HCT116 (cell line): ENCODE results near the gene RNF150. TPM values are rescaled to one million over a fixed set of nuclear protein-coding genes. Genes with fewer than 3 reads are reported as not detected.

Experiments
- ATAC-seq: fragments of 200-7000 bp; cut with Tn5 transposase; 2 replicates; pipeline ENCODE4 v1.9.1; 2020; ENCODE audit warnings: mild to moderate bottlenecking, moderate library complexity
- BruUV-seq: library from RNA; stranded (reverse); fragments of 400-500 nt; replicated peaks from 2 replicates; lab custom pipeline; 2021; lab: Mats Ljungman, UMichigan
- CTCF ChIA-PET: fragments of 300-600 bp; sonication (Branson Sonifier 250); formaldehyde crosslinking; loops from one replicate; lab custom pipeline; 2021; ENCODE audit warnings: antibody characterized with exemption; lab: Charles Lee
- POLR2A ChIA-PET: fragments of 300-600, 350-600 bp; sonication (Branson Sonifier 250); formaldehyde crosslinking; loops from one replicate; lab custom pipeline; 2021; ENCODE audit warnings: antibody characterized with exemption; lab: Charles Lee
- RAD21 ChIA-PET, 2 experiments: fragments of 300-600 bp; sonication (Branson Sonifier 250); formaldehyde crosslinking; loops; one replicate each; lab custom pipeline; 2023; ENCODE audit warnings: low total read pairs in 2 of 2; ENCODE audit not compliant: uncharacterized antibody in 2 of 2, unreplicated experiment in 2 of 2, low non-redundant PET in 1 of 2; lab: Charles Lee
- DNase-seq: peaks from one replicate; pipeline ENCODE4 v3.0.0-alpha.2; 2010; ENCODE audit warnings: low read depth, low spot score
- H2AFZ ChIP-seq: fragments of 200-600 bp; shearing (Covaris generic), sonication (generic); 2 replicates; pipeline ENCODE4 v1.6.1; 2017; ENCODE audit warnings: low read depth, mixed run types, mixed read lengths, antibody characterized with exemption, low read length; ENCODE audit not compliant: poor library complexity, severe bottlenecking
- H3K27ac ChIP-seq: 2 replicates; pipeline ENCODE4 v1.5.1; 2012; ENCODE audit warnings: low read depth, low read length
- H3K27me3 ChIP-seq: fragments of 200-600 bp; sonication (generic); 2 replicates; pipeline ENCODE4 v1.6.1; 2016; ENCODE audit warnings: mixed run types, low read length, mixed read lengths; ENCODE audit not compliant: insufficient read depth
- H3K36me3 ChIP-seq, 2 experiments: fragments of 200-500 bp in 1 of 2; fragments of 200-600 bp in 1 of 2; sonication (Bioruptor generic) in 1 of 2; sonication (generic) in 1 of 2; 2 replicates each; pipeline versions ENCODE4 v1.5.1 to v1.6.1; 2014 to 2016; ENCODE audit warnings: low read length in 2 of 2, inconsistent platforms in 1 of 2, mixed read lengths in 1 of 2, mixed run types in 1 of 2; ENCODE audit not compliant: insufficient read depth in 2 of 2, control insufficient read depth in 1 of 2
- H3K4me1 ChIP-seq, 2 experiments: fragments of 200-600 bp in 1 of 2; sonication (generic) in 1 of 2; 2 replicates each; pipeline versions ENCODE4 v1.5.1 to v1.6.1; 2012 to 2017; ENCODE audit warnings: low read length in 2 of 2, inconsistent platforms in 1 of 2, mild to moderate bottlenecking in 1 of 2, mixed read lengths in 1 of 2, mixed run types in 1 of 2, moderate library complexity in 1 of 2; ENCODE audit not compliant: insufficient read depth in 2 of 2, control insufficient read depth in 1 of 2
- H3K4me2 ChIP-seq: fragments of 200-600 bp; sonication (generic); 2 replicates; pipeline ENCODE4 v1.6.1; 2017; ENCODE audit warnings: mixed run types, low read length, mixed read lengths
- H3K4me3 ChIP-seq, 2 experiments: fragments of 200-600 bp in 1 of 2; sonication (generic) in 1 of 2; replicated peaks in 1 of 2; 2 replicates each; pipeline ENCODE4 v1.5.1; 2011 to 2016; ENCODE audit warnings: low read length in 2 of 2, control low read depth in 1 of 2, low read depth in 1 of 2, mild to moderate bottlenecking in 1 of 2, mixed read lengths in 1 of 2, mixed run types in 1 of 2
- H3K79me2 ChIP-seq: fragments of 200-600 bp; sonication (generic); 2 replicates; pipeline ENCODE4 v1.6.1; 2017; ENCODE audit warnings: mild to moderate bottlenecking, mixed run types, low read length, moderate library complexity, mixed read lengths; ENCODE audit not compliant: insufficient read depth
- H3K9ac ChIP-seq: fragments of 200-600 bp; sonication (generic); 2 replicates; pipeline ENCODE4 v1.6.1; 2016; ENCODE audit warnings: low read length, mixed read lengths
- H3K9me2 ChIP-seq: fragments of 200-600 bp; sonication (generic), shearing (Covaris generic); 2 replicates; pipeline ENCODE4 v1.6.1; 2017; ENCODE audit warnings: mixed run types, mild to moderate bottlenecking, moderate library complexity; ENCODE audit not compliant: insufficient read depth
- H3K9me3 ChIP-seq, 2 experiments: fragments of 200-500 bp in 1 of 2; fragments of 200-600 bp in 1 of 2; sonication (Bioruptor generic) in 1 of 2; sonication (generic) in 1 of 2; 2 replicates each; pipeline ENCODE4 v1.6.1; 2014 to 2017; ENCODE audit warnings: low read length in 2 of 2, mixed read lengths in 2 of 2, inconsistent platforms in 1 of 2, low read depth in 1 of 2, mild to moderate bottlenecking in 1 of 2, mixed run types in 1 of 2, moderate library complexity in 1 of 2; ENCODE audit not compliant: control insufficient read depth in 1 of 2, insufficient read depth in 1 of 2
- H4K20me1 ChIP-seq: fragments of 200-600 bp; sonication (generic), shearing (Covaris generic); 2 replicates; pipeline ENCODE4 v1.6.1; 2017; ENCODE audit warnings: mixed run types, mild to moderate bottlenecking, moderate library complexity; ENCODE audit not compliant: insufficient read depth
- EGR1 ChIP-seq: IDR thresholded peaks from 2 replicates; pipeline ENCODE4 v1.6.1; 2012; ENCODE audit warnings: low read depth
- EZH2 ChIP-seq: fragments of 200-600 bp; sonication (generic); IDR thresholded peaks from 2 replicates; pipeline ENCODE4 v1.6.1; 2017; ENCODE audit warnings: antibody characterized with exemption, mixed run types
- POLR2A ChIP-seq: IDR thresholded peaks from 2 replicates; pipeline ENCODE4 v1.7.0; 2011; ENCODE audit warnings: borderline replicate concordance; ENCODE audit not compliant: insufficient read depth, insufficient read length; ENCODE audit errors: extremely low read depth
- RAD21 ChIP-seq: IDR thresholded peaks from 2 replicates; pipeline ENCODE4 v1.6.1; 2012; ENCODE audit warnings: low read depth, mild to moderate bottlenecking
- TCF7L2 ChIP-seq: IDR thresholded peaks from 2 replicates; pipeline ENCODE4 v1.7.0; 2011; ENCODE audit warnings: borderline replicate concordance, inconsistent platforms; ENCODE audit not compliant: insufficient read depth, insufficient read length; ENCODE audit errors: extremely low read depth
- YY1 ChIP-seq: IDR thresholded peaks from 2 replicates; pipeline ENCODE4 v1.6.1; 2011; ENCODE audit warnings: low read length, low read depth, moderate library complexity, mild to moderate bottlenecking; ENCODE audit not compliant: insufficient replicate concordance; ENCODE audit errors: extremely low read depth
- intact Hi-C: fragments of 100-400 bp; cut with micrococcal nuclease; formaldehyde crosslinking; loops from 2 replicates; pipeline ENCODE4 v1.10.0; 2022
- total RNA-seq: library from RNA; stranded (reverse); gene quantifications from one replicate; pipeline ENCODE4 v1.2.1, GENCODE V29; 2021; ENCODE audit not compliant: unreplicated experiment
- TF ChIP-seq, protein P1 (sequence below), 3 experiments: fragments of 200-600 bp in 1 of 3; sonication (generic) in 1 of 3; IDR thresholded peaks in 2 of 3; conservative IDR thresholded peaks in 1 of 3; 2 replicates each; pipeline ENCODE4 v1.5.1; 2012 to 2017; ENCODE audit warnings: low read depth in 2 of 3, low read length in 2 of 3, antibody characterized with exemption in 1 of 3, borderline replicate concordance in 1 of 3, control low read depth in 1 of 3, mild to moderate bottlenecking in 1 of 3, mixed read lengths in 1 of 3, mixed run types in 1 of 3, moderate library complexity in 1 of 3; ENCODE audit not compliant: insufficient read depth in 1 of 3
- TF ChIP-seq, protein P2 (sequence below): IDR thresholded peaks from 2 replicates; pipeline ENCODE4 v1.6.1; 2011; ENCODE audit warnings: mild to moderate bottlenecking, low read length, moderate library complexity; ENCODE audit not compliant: insufficient replicate concordance; ENCODE audit errors: extremely low read depth

The RNF150 gene
- total RNA-seq, 1 experiment from 2014 or later: 0.07 TPM

DNA sequence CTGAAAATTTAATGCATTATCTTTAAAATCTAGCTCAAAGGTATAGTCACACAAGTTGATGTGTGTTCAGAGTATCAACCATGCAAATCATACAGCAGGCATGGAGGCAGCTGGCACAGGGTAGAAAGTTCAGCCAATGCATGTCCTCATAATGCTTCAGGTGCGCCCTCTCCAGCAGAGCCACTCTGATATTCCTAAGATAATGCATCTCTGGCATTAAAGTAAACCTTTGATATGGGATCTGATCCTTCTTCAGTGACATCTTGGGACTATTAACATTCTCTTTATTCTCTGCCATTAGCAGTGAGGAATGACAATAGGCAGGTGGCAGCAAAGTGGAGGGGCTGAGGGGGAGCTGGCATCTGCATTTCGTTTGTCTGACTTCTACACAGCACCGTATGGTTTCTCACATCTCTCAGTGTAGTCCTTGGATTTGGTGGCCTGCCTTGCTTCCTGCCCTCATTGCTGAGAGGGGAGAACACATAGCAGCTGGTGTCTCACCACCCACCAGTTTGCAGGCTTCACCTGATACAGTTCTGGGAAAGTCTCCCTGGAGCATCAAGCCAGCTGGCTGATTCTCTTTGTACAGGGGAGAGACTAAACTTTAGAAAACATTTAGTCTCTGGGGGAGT lies 208.4 kb downstream of the RNF150 start:
- no peaks in the 10 kb centered on the region for H3K9me2 ChIP-seq
- H3K79me2 ChIP-seq: no peaks in the 10 kb centered on the region
- no peaks in the 10 kb centered on the region for H4K20me1 ChIP-seq
- DNase-seq: no peak
- no peak overlapping the region for H3K4me3 ChIP-seq
- TF ChIP-seq, protein P1, sequence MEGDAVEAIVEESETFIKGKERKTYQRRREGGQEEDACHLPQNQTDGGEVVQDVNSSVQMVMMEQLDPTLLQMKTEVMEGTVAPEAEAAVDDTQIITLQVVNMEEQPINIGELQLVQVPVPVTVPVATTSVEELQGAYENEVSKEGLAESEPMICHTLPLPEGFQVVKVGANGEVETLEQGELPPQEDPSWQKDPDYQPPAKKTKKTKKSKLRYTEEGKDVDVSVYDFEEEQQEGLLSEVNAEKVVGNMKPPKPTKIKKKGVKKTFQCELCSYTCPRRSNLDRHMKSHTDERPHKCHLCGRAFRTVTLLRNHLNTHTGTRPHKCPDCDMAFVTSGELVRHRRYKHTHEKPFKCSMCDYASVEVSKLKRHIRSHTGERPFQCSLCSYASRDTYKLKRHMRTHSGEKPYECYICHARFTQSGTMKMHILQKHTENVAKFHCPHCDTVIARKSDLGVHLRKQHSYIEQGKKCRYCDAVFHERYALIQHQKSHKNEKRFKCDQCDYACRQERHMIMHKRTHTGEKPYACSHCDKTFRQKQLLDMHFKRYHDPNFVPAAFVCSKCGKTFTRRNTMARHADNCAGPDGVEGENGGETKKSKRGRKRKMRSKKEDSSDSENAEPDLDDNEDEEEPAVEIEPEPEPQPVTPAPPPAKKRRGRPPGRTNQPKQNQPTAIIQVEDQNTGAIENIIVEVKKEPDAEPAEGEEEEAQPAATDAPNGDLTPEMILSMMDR (IDR thresholded peaks at IDR 0.05 in 2 of 3, conservative IDR thresholded peaks at IDR 0.05 in 1 of 3; ENCODE audit: borderline replicate concordance in 1 of 3, insufficient read depth in 1 of 3, low read depth in 2 of 3, low read length in 2 of 3): no peak
- H3K36me3 ChIP-seq: no peaks in the 10 kb centered on the region
- BruUV-seq: no TSS peak
- no peak overlapping the region for H3K27ac ChIP-seq
- H3K4me1 ChIP-seq: no peaks in the 10 kb centered on the region
- RAD21 ChIA-PET: no interaction called here
- no peak overlapping the region for H3K4me2 ChIP-seq
- H3K9me3 ChIP-seq: no peaks in the 10 kb centered on the region
- H2AFZ ChIP-seq: no peak overlapping the region
- ATAC-seq: no peak
- intact Hi-C loops: no loop called here
- CTCF ChIA-PET: no interaction called here
- H3K27me3 ChIP-seq: 0 out of 2 replicates have a peak, but pooled peaks cover 7% of the 10 kb centered on the region
- POLR2A ChIA-PET: no interaction called here
- H3K9ac ChIP-seq: no peak overlapping the region

DNA sequence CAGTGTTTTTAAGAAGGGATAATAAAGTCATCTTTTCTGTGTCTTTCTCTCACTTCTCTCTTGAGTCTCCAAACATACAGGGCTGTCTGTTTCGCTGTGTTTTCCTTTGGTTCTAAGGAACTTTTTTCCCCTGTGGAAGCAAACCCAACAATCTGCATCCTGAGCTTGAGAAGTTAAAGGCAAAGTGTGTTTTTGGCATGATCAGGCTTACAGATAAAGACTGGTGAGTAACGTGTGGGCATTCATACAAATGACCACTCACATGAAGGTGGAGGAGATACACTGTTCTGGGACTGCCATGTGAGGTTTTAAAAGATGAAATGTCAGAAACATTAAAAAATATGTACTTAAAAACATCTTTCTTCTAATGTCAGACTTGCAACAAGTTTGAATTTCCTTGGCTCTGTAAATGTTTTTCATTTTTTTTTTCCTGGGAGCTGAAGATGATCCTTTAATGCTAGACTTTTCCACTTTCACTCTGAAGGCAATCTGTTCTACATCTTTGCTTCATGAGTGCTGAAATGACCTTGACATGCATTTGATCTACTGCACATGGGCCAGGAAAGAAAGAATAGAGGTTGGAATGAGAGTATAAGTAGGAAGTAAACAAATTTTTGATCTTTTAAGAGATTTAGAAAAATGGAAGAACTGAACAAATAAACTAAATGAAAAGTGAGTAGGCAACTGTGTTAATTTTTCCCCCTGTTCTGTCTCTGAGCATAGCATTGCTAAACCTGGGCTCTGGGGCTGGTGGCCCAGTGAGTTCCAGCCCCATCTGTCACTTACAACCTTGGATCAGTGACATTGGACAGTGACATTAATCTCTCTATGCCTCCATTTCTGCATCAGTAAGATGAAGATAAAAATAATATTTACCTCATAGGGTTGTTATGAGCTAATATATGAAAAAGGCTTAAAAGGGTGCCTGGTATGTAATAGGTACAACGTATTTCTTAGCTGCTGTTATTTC lies 226.0 kb downstream of the RNF150 start:
- CTCF ChIA-PET: no interaction called here
- H3K9me3 ChIP-seq: no peaks in the 10 kb centered on the region
- H3K4me3 ChIP-seq: no peak overlapping the region
- no peaks in the 10 kb centered on the region for H3K9me2 ChIP-seq
- POLR2A ChIA-PET: no interaction called here
- H3K27ac ChIP-seq: no peak overlapping the region
- H3K4me2 ChIP-seq: no peak overlapping the region
- no peaks in the 10 kb centered on the region; the same call in 1 of the 2 replicates for H4K20me1 ChIP-seq
- intact Hi-C loops: no loop called here
- no peak overlapping the region for H3K9ac ChIP-seq
- no peak overlapping the region for H2AFZ ChIP-seq
- no TSS peak for BruUV-seq
- peaks cover 7% of the 10 kb centered on the region; the same call in 1 of the 2 replicates for H3K27me3 ChIP-seq
- no peak for ATAC-seq
- no peaks in the 10 kb centered on the region for H3K36me3 ChIP-seq
- H3K79me2 ChIP-seq: no peaks in the 10 kb centered on the region
- RAD21 ChIA-PET: no interaction called here
- no peaks in the 10 kb centered on the region for H3K4me1 ChIP-seq
- no peak for DNase-seq
- TF ChIP-seq, protein P2, sequence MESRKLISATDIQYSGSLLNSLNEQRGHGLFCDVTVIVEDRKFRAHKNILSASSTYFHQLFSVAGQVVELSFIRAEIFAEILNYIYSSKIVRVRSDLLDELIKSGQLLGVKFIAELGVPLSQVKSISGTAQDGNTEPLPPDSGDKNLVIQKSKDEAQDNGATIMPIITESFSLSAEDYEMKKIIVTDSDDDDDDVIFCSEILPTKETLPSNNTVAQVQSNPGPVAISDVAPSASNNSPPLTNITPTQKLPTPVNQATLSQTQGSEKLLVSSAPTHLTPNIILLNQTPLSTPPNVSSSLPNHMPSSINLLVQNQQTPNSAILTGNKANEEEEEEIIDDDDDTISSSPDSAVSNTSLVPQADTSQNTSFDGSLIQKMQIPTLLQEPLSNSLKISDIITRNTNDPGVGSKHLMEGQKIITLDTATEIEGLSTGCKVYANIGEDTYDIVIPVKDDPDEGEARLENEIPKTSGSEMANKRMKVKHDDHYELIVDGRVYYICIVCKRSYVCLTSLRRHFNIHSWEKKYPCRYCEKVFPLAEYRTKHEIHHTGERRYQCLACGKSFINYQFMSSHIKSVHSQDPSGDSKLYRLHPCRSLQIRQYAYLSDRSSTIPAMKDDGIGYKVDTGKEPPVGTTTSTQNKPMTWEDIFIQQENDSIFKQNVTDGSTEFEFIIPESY: no peak
- TF ChIP-seq YY1 (no peak), RAD21 (no peak), EZH2 (no peak), TCF7L2 (no peak), POLR2A (no peak), EGR1 (no peak)
- TF ChIP-seq, protein P1 (IDR thresholded peaks at IDR 0.05 in 2 of 3, conservative IDR thresholded peaks at IDR 0.05 in 1 of 3; ENCODE audit: borderline replicate concordance in 1 of 3, insufficient read depth in 1 of 3, low read depth in 2 of 3, low read length in 2 of 3): no peak
